Activated B cell treated with CpG ODN at 0.5 μM for 24 hours (primary cell): ENCODE results near the gene ZNF501. TPM values are rescaled to one million over a fixed set of nuclear protein-coding genes. Genes with fewer than 3 reads are reported as not detected.

Experiments used
- ATAC-seq: fragments of 200-7000 bp; cut with Tn5 transposase; one replicate; pipeline ENCODE4 v1.10.0; 2021; ENCODE audit warnings: low read depth, mild to moderate bottlenecking, moderate library complexity
- CTCF ChIA-PET: fragments of 350-600 bp; sonication (Branson Sonifier 250); formaldehyde crosslinking; loops from one replicate; lab custom pipeline; 2021; ENCODE audit warnings: antibody characterized with exemption; lab: Charles Lee
- POLR2A ChIA-PET: fragments of 350-600 bp; sonication (Branson Sonifier 250); formaldehyde crosslinking; loops from one replicate; lab custom pipeline; 2021; ENCODE audit warnings: antibody characterized with exemption; lab: Charles Lee
- DNase-seq: peaks from one replicate; pipeline ENCODE4 v3.0.0; 2022
- H3K27ac Mint-ChIP-seq: one replicate; pipeline ENCODE4 v1.8.0; 2020; ENCODE audit warnings: mixed read lengths
- H3K27me3 Mint-ChIP-seq: one replicate; pipeline ENCODE4 v1.8.0; 2021; ENCODE audit warnings: mixed read lengths
- H3K36me3 Mint-ChIP-seq: one replicate; pipeline ENCODE4 v1.8.0; 2021; ENCODE audit warnings: low read depth, mixed read lengths
- H3K4me1 Mint-ChIP-seq: one replicate; pipeline ENCODE4 v1.8.0; 2021; ENCODE audit warnings: mixed read lengths
- H3K4me3 Mint-ChIP-seq: one replicate; pipeline ENCODE4 v1.8.0; 2020; ENCODE audit warnings: mild to moderate bottlenecking, mixed read lengths
- H3K9me3 Mint-ChIP-seq: one replicate; pipeline ENCODE4 v1.8.0; 2020; ENCODE audit warnings: mixed read lengths
- CTCF ChIP-seq: fragments of 200-600 bp; IDR thresholded peaks from one replicate; pipeline ENCODE4 v1.8.0; 2022; ENCODE audit warnings: antibody characterized with exemption, mild to moderate bottlenecking
- intact Hi-C: fragments of 100-400 bp; cut with micrococcal nuclease; formaldehyde crosslinking; loops from one replicate; pipeline ENCODE4 v1.15.1; 2024
- total RNA-seq: library from RNA; stranded (reverse); gene quantifications from 2 replicates; pipeline ENCODE4 v1.2.3, GENCODE V29; 2022

The ZNF501 gene
- total RNA-seq, 1 donor from 2014 or later: 6.2 TPM

GRCh38 chr3:44687898-44688297, 41.5 kb upstream of the ZNF501 start:
- H3K36me3 Mint-ChIP-seq: peaks cover 24% of the 10 kb centered on the region
- POLR2A ChIA-PET: no interaction called here
- ATAC-seq (no peak), DNase-seq (no peak)
- H3K4me3 Mint-ChIP-seq: no peak overlapping the region
- peaks cover 19% of the 10 kb centered on the region for H3K4me1 Mint-ChIP-seq
- peaks cover 37% of the 10 kb centered on the region for H3K27me3 Mint-ChIP-seq
- no peak for TF ChIP-seq CTCF
- CTCF ChIA-PET: no interaction called here
- peaks cover 32% of the 10 kb centered on the region for H3K9me3 Mint-ChIP-seq
- no peak overlapping the region for H3K27ac Mint-ChIP-seq
- intact Hi-C loops: no loop called here

- Mint-ChIP-seq H3K27me3 (peaks cover 21% of the 10 kb centered on the region), H3K4me3 (peak within 1 kb of the TSS; percentile 90), H3K27ac (peak within 1 kb of the TSS; percentile 50), H3K4me1 (peaks cover 13% of the 10 kb centered on the region), H3K9me3 (peaks cover 43% of the 10 kb centered on the region), H3K36me3 (peaks cover 39% of the 10 kb centered on the region)
- ATAC-seq (peak; percentile 93), DNase-seq (peak; percentile 48)
- TF ChIP-seq CTCF: no peak
- ChIA-PET CTCF (interaction anchor here (0.5 to 0.7 kb wide), 2 partner anchors 17 to 173 kb away, joined by 5 to 8 read pairs; partner anchors contain the start of gene ZNF501), POLR2A (interaction anchor here (0.8 to 2.5 kb wide), 5 partner anchors 10 to 49 kb away, joined by 3 to 22 read pairs (median 5); partner anchors contain the start of genes KIAA1143, KIF15 and ZNF501)
- intact Hi-C loops: loop anchor here (1.0 kb wide), 3 partner anchors 17 to 49 kb away; partner anchors contain the start of genes KIAA1143, KIF15 and ZNF501
Observed at GRCh38 chr3:44712455-44713075, 16.9 kb upstream of the ZNF501 start, which contains the start of gene ZNF502. TSS of gene ZNF502 (plus strand) at chr3:44712660. CDS start at chr3:44720262, 7,602 bp downstream.

- no peak for TF ChIP-seq CTCF
Observed at GRCh38 chr3:44721231-44722102, 8.0 kb upstream of the ZNF501 start.

GRCh38 chr3:44722103-44722401, 7.4 kb upstream of the ZNF501 start:
- Mint-ChIP-seq H3K27ac (no peak overlapping the region), H3K9me3 (peaks cover 48% of the 10 kb centered on the region), H3K27me3 (no peaks in the 10 kb centered on the region), H3K36me3 (peaks cover 65% of the 10 kb centered on the region), H3K4me1 (no peaks in the 10 kb centered on the region), H3K4me3 (no peak overlapping the region)
- ATAC-seq (no peak), DNase-seq (no peak)
- TF ChIP-seq CTCF: no peak
- POLR2A ChIA-PET: no interaction called here
- CTCF ChIA-PET: no interaction called here
- intact Hi-C loops: loop anchor here (10.0 kb wide), 1 partner anchor 167 kb away; the partner anchor contains the start of gene ZKSCAN7

More at GRCh38 chr3:44721231-44722102, 8.0 kb upstream of the ZNF501 start:
- ATAC-seq: no peak
- peaks cover 70% of the 10 kb centered on the region for H3K36me3 Mint-ChIP-seq
- H3K4me1 Mint-ChIP-seq: no peaks in the 10 kb centered on the region
- H3K27me3 Mint-ChIP-seq: no peaks in the 10 kb centered on the region
- peaks cover 52% of the 10 kb centered on the region for H3K9me3 Mint-ChIP-seq
- ChIA-PET POLR2A (no interaction called here), CTCF (no interaction called here)
- H3K4me3 Mint-ChIP-seq: no peak overlapping the region
- no peak for DNase-seq
- H3K27ac Mint-ChIP-seq: no peak overlapping the region
- intact Hi-C loops: loop anchor here (10.0 kb wide), 1 partner anchor 167 kb away; the partner anchor contains the start of gene ZKSCAN7
